Activated naive CD8-positive, alpha-beta T cell treated with anti-CD3 and anti-CD28 coated beads, Interleukin-2, amount 50 U/mL, for 24 hours (primary cell): Measurements from ENCODE around the gene ARHGAP6.

Experiments
- ATAC-seq: fragments of 150-1000 bp; cut with Tn5 transposase; one replicate; pipeline ENCODE4 v1.10.0; 2021
- DNase-seq: peaks from one replicate; pipeline ENCODE4 v3.0.0; 2021
- H3K27ac Mint-ChIP-seq: one replicate; pipeline ENCODE4 v1.8.0; 2021; ENCODE audit warnings: mild to moderate bottlenecking, mixed read lengths
- H3K27me3 Mint-ChIP-seq: one replicate; pipeline ENCODE4 v1.8.0; 2021; ENCODE audit warnings: mixed read lengths
- H3K36me3 Mint-ChIP-seq: one replicate; pipeline ENCODE4 v1.8.0; 2021; ENCODE audit warnings: low read depth, mixed read lengths
- H3K4me1 Mint-ChIP-seq: one replicate; pipeline ENCODE4 v1.8.0; 2021; ENCODE audit warnings: mixed read lengths
- H3K4me3 Mint-ChIP-seq: one replicate; pipeline ENCODE4 v1.8.0; 2021; ENCODE audit warnings: mild to moderate bottlenecking, moderate library complexity, mixed read lengths
- H3K9me3 Mint-ChIP-seq: one replicate; pipeline ENCODE4 v1.8.0; 2021; ENCODE audit warnings: mixed read lengths

Gene ARHGAP6

GRCh38 chrX:11478026-11478425, 187.7 kb downstream of the ARHGAP6 start:
- Mint-ChIP-seq H3K4me1 (no peaks in the 10 kb centered on the region), H3K27ac (no peak overlapping the region), H3K36me3 (no peaks in the 10 kb centered on the region), H3K9me3 (no peaks in the 10 kb centered on the region), H3K4me3 (no peak overlapping the region), H3K27me3 (no peaks in the 10 kb centered on the region)
- DNase-seq (no peak), ATAC-seq (no peak)

- H3K27me3 Mint-ChIP-seq = peaks cover 3% of the 10 kb centered on the region
- no peak overlapping the region for H3K27ac Mint-ChIP-seq
- H3K36me3 Mint-ChIP-seq = no peaks in the 10 kb centered on the region
- DNase-seq (no peak), ATAC-seq (no peak)
- H3K9me3 Mint-ChIP-seq = no peaks in the 10 kb centered on the region
- H3K4me3 Mint-ChIP-seq = no peak overlapping the region
- H3K4me1 Mint-ChIP-seq = no peaks in the 10 kb centered on the region
These were observed 191.1 kb downstream of the ARHGAP6 start for GRCh38 chrX:11474576-11474975.

GRCh38 chrX:11474021-11474420, 191.7 kb downstream of the ARHGAP6 start:
- no peak for ATAC-seq

GRCh38 chrX:11472879-11473278, 192.8 kb downstream of the ARHGAP6 start:
- no peaks in the 10 kb centered on the region for H3K9me3 Mint-ChIP-seq
- H3K4me3 Mint-ChIP-seq = no peak overlapping the region
- no peak for ATAC-seq
- no peak overlapping the region for H3K27ac Mint-ChIP-seq
- H3K36me3 Mint-ChIP-seq = no peaks in the 10 kb centered on the region
- DNase-seq = no peak
- no peaks in the 10 kb centered on the region for H3K4me1 Mint-ChIP-seq
- peaks cover 3% of the 10 kb centered on the region for H3K27me3 Mint-ChIP-seq

More at GRCh38 chrX:11474021-11474420, 191.7 kb downstream of the ARHGAP6 start:
- Mint-ChIP-seq H3K27me3 (peaks cover 3% of the 10 kb centered on the region), H3K36me3 (no peaks in the 10 kb centered on the region), H3K4me1 (no peaks in the 10 kb centered on the region), H3K27ac (no peak overlapping the region), H3K4me3 (no peak overlapping the region), H3K9me3 (no peaks in the 10 kb centered on the region)
- no peak for DNase-seq

- Mint-ChIP-seq H3K4me3 (no peak overlapping the region), H3K9me3 (no peaks in the 10 kb centered on the region), H3K4me1 (no peaks in the 10 kb centered on the region), H3K27me3 (peaks cover 3% of the 10 kb centered on the region), H3K36me3 (no peaks in the 10 kb centered on the region), H3K27ac (no peak overlapping the region)
- DNase-seq (no peak), ATAC-seq (no peak)
These were observed 193.3 kb downstream of the ARHGAP6 start for GRCh38 chrX:11472381-11472780.

- H3K9me3 Mint-ChIP-seq = no peaks in the 10 kb centered on the region
- no peak for DNase-seq
- H3K4me3 Mint-ChIP-seq = no peak overlapping the region
- peaks cover 3% of the 10 kb centered on the region for H3K27me3 Mint-ChIP-seq
- no peaks in the 10 kb centered on the region for H3K36me3 Mint-ChIP-seq
- H3K27ac Mint-ChIP-seq = no peak overlapping the region
- no peak for ATAC-seq
- no peaks in the 10 kb centered on the region for H3K4me1 Mint-ChIP-seq
These were observed 195.3 kb downstream of the ARHGAP6 start for GRCh38 chrX:11470250-11470974.

- Mint-ChIP-seq H3K4me1 (no peaks in the 10 kb centered on the region), H3K36me3 (no peaks in the 10 kb centered on the region), H3K4me3 (no peak overlapping the region), H3K9me3 (no peaks in the 10 kb centered on the region), H3K27ac (no peak overlapping the region), H3K27me3 (no peaks in the 10 kb centered on the region)
- ATAC-seq (no peak), DNase-seq (no peak)
These were observed 199.9 kb downstream of the ARHGAP6 start for GRCh38 chrX:11465648-11466411.

GRCh38 chrX:11464836-11465463, 200.8 kb downstream of the ARHGAP6 start:
- Mint-ChIP-seq H3K27ac (no peak overlapping the region), H3K9me3 (no peaks in the 10 kb centered on the region), H3K4me3 (no peak overlapping the region), H3K4me1 (no peaks in the 10 kb centered on the region), H3K27me3 (no peaks in the 10 kb centered on the region), H3K36me3 (no peaks in the 10 kb centered on the region)
- no peak for ATAC-seq
- no peak for DNase-seq

GRCh38 chrX:11464380-11464779, 201.3 kb downstream of the ARHGAP6 start:
- no peak for ATAC-seq
- Mint-ChIP-seq H3K27ac (no peak overlapping the region), H3K4me3 (no peak overlapping the region), H3K4me1 (no peaks in the 10 kb centered on the region), H3K27me3 (no peaks in the 10 kb centered on the region), H3K9me3 (no peaks in the 10 kb centered on the region), H3K36me3 (no peaks in the 10 kb centered on the region)
- no peak for DNase-seq

- DNase-seq (no peak), ATAC-seq (no peak)
- Mint-ChIP-seq H3K4me3 (no peak overlapping the region), H3K4me1 (no peaks in the 10 kb centered on the region), H3K9me3 (no peaks in the 10 kb centered on the region), H3K36me3 (no peaks in the 10 kb centered on the region), H3K27me3 (no peaks in the 10 kb centered on the region), H3K27ac (no peak overlapping the region)
These were observed 203.1 kb downstream of the ARHGAP6 start for GRCh38 chrX:11462648-11463047.

GRCh38 chrX:11462136-11462535, 203.6 kb downstream of the ARHGAP6 start:
- no peak for DNase-seq
- no peaks in the 10 kb centered on the region for H3K36me3 Mint-ChIP-seq
- no peak overlapping the region for H3K27ac Mint-ChIP-seq
- no peaks in the 10 kb centered on the region for H3K4me1 Mint-ChIP-seq
- H3K9me3 Mint-ChIP-seq = no peaks in the 10 kb centered on the region
- no peak overlapping the region for H3K4me3 Mint-ChIP-seq
- no peak for ATAC-seq
- H3K27me3 Mint-ChIP-seq = no peaks in the 10 kb centered on the region

- Mint-ChIP-seq H3K4me1 (no peaks in the 10 kb centered on the region), H3K27me3 (no peaks in the 10 kb centered on the region), H3K9me3 (no peaks in the 10 kb centered on the region), H3K27ac (no peak overlapping the region), H3K4me3 (no peak overlapping the region), H3K36me3 (no peaks in the 10 kb centered on the region)
- DNase-seq = no peak
- no peak for ATAC-seq
These were observed 204.3 kb downstream of the ARHGAP6 start for GRCh38 chrX:11461201-11462001.

GRCh38 chrX:11460347-11460746, 205.4 kb downstream of the ARHGAP6 start:
- Mint-ChIP-seq H3K4me1 (no peaks in the 10 kb centered on the region), H3K4me3 (no peak overlapping the region), H3K9me3 (no peaks in the 10 kb centered on the region), H3K36me3 (no peaks in the 10 kb centered on the region), H3K27ac (no peak overlapping the region), H3K27me3 (no peaks in the 10 kb centered on the region)
- no peak for ATAC-seq
- DNase-seq = no peak

- Mint-ChIP-seq H3K27me3 (no peaks in the 10 kb centered on the region), H3K36me3 (no peaks in the 10 kb centered on the region), H3K27ac (no peak overlapping the region), H3K9me3 (no peaks in the 10 kb centered on the region), H3K4me1 (no peaks in the 10 kb centered on the region), H3K4me3 (no peak overlapping the region)
- ATAC-seq = no peak
- DNase-seq = no peak
These were observed 207.6 kb downstream of the ARHGAP6 start for GRCh38 chrX:11458170-11458569.
